Liver (tissue), 3 donors: ENCODE measurements around the gene SIRT7.

Experiments used
- ATF3 ChIP-seq: IDR thresholded peaks from 2 replicates; pipeline ENCODE4 v1.6.1; 2016; ENCODE audit warnings: antibody characterized with exemption
- CTCF ChIP-seq: fragments of 150-350 bp; IDR thresholded peaks from 2 replicates; pipeline ENCODE4 v1.5.1; 2017; ENCODE audit warnings: improper control_type of control experiment, low read depth, low read length; ENCODE audit not compliant: missing input control
- EGR1 ChIP-seq, 2 donors: IDR thresholded peaks; 2 replicates each; pipeline ENCODE4 v1.6.1; 2016 to 2018; ENCODE audit warnings: antibody characterized with exemption in 2 of 2, low read depth in 2 of 2
- GABPA ChIP-seq, 2 donors: IDR thresholded peaks in 1 of 2; conservative IDR thresholded peaks in 1 of 2; 2 replicates each; pipeline ENCODE4 v1.6.1; 2016; ENCODE audit warnings: antibody characterized with exemption in 2 of 2, mild to moderate bottlenecking in 1 of 2, moderate library complexity in 1 of 2
- HNF4G ChIP-seq: IDR thresholded peaks from 2 replicates; pipeline ENCODE4 v1.6.1; 2016; ENCODE audit warnings: antibody characterized with exemption
- JUND ChIP-seq, 2 donors: IDR thresholded peaks; 2 replicates each; pipeline ENCODE4 v1.6.1; 2016; ENCODE audit warnings: antibody characterized with exemption in 2 of 2
- MAX ChIP-seq: IDR thresholded peaks from 2 replicates; pipeline ENCODE4 v1.6.1; 2016; ENCODE audit warnings: antibody characterized with exemption
- NR2F2 ChIP-seq: IDR thresholded peaks from 2 replicates; pipeline ENCODE4 v1.6.1; 2016; ENCODE audit warnings: antibody characterized with exemption
- RAD21 ChIP-seq, 2 donors: IDR thresholded peaks; 2 replicates each; pipeline ENCODE4 v1.6.1; 2016; ENCODE audit warnings: antibody characterized with exemption in 2 of 2, mild to moderate bottlenecking in 2 of 2
- REST ChIP-seq: IDR thresholded peaks from 2 replicates; pipeline ENCODE4 v1.6.1; 2016; ENCODE audit warnings: antibody characterized with exemption, mild to moderate bottlenecking
- RXRA ChIP-seq, 2 donors: IDR thresholded peaks; 2 replicates each; pipeline ENCODE4 v1.6.1; 2017 to 2018; ENCODE audit warnings: antibody characterized with exemption in 2 of 2, mild to moderate bottlenecking in 1 of 2
- TAF1 ChIP-seq: conservative IDR thresholded peaks from 2 replicates; pipeline ENCODE4 v1.6.1; 2016; ENCODE audit warnings: antibody characterized with exemption, mild to moderate bottlenecking
- YY1 ChIP-seq: IDR thresholded peaks from 2 replicates; pipeline ENCODE4 v1.6.1; 2016; ENCODE audit warnings: antibody characterized with exemption, mild to moderate bottlenecking
- donor health status: healthy.
- donor health status: healthy.

GRCh38 chr17:81909231-81909630, 8.7 kb downstream of the SIRT7 start:
- no peak for TF ChIP-seq CTCF
- no peak for TF ChIP-seq MAX
- TF ChIP-seq TAF1: no peak
- TF ChIP-seq JUND (IDR thresholded peaks at IDR 0.05): no peak
- TF ChIP-seq RXRA (IDR thresholded peaks at IDR 0.05): no peak
- no peak for TF ChIP-seq NR2F2
- no peak for TF ChIP-seq EGR1 (IDR thresholded peaks at IDR 0.05; ENCODE audit: low read depth in 2 of 2)
- TF ChIP-seq GABPA (IDR thresholded peaks at IDR 0.05 in 1 of 2, conservative IDR thresholded peaks at IDR 0.05 in 1 of 2): no peak
- TF ChIP-seq RAD21 (IDR thresholded peaks at IDR 0.05): no peak
- TF ChIP-seq REST: no peak
- no peak for TF ChIP-seq ATF3
- no peak for TF ChIP-seq YY1
- no peak for TF ChIP-seq HNF4G
